Immature natural killer cell (primary cell): ENCODE measurements around the gene MARF1. TPM values are rescaled to one million over a fixed set of nuclear protein-coding genes. Genes with fewer than 3 reads are reported as not detected.
"Not testable (repeated sequence)": the region's sequence is repeated elsewhere in the genome, so short reads cannot be mapped to it uniquely, and the experiment has no call there.

ENCODE experiments used
- DNase-seq, 3 donors: peaks; one replicate each; pipeline ENCODE4 v3.0.0; 2022; ENCODE audit warnings: mixed read lengths in 1 of 3
- H3K27ac Mint-ChIP-seq, 6 donors: one replicate each; pipeline ENCODE4 v1.8.0; 2020; ENCODE audit warnings: mixed read lengths in 6 of 6, mild to moderate bottlenecking in 5 of 6, inconsistent platforms in 4 of 6, moderate library complexity in 3 of 6
- H3K27me3 Mint-ChIP-seq, 3 donors: one replicate each; pipeline ENCODE4 v1.8.0; 2020 to 2021; ENCODE audit warnings: low read depth in 3 of 3, mild to moderate bottlenecking in 3 of 3, mixed read lengths in 3 of 3, moderate library complexity in 3 of 3, inconsistent platforms in 1 of 3
- H3K36me3 Mint-ChIP-seq, 3 donors: one replicate each; pipeline ENCODE4 v1.8.0; 2020; ENCODE audit warnings: mixed read lengths in 3 of 3, inconsistent platforms in 2 of 3, mild to moderate bottlenecking in 2 of 3
- H3K4me1 Mint-ChIP-seq, 2 donors: one replicate each; pipeline ENCODE4 v1.8.0; 2020; ENCODE audit warnings: inconsistent platforms in 2 of 2, mild to moderate bottlenecking in 2 of 2, mixed read lengths in 2 of 2, moderate library complexity in 1 of 2
- H3K4me3 Mint-ChIP-seq, 5 donors: one replicate each; pipeline ENCODE4 v1.8.0; 2020; ENCODE audit warnings: mild to moderate bottlenecking in 5 of 5, mixed read lengths in 5 of 5, inconsistent platforms in 3 of 5, moderate library complexity in 3 of 5
- H3K9me3 Mint-ChIP-seq, 6 donors: one replicate each; pipeline ENCODE4 v1.8.0; 2020; ENCODE audit warnings: mild to moderate bottlenecking in 6 of 6, mixed read lengths in 6 of 6, inconsistent platforms in 4 of 6, moderate library complexity in 3 of 6
- polyA plus RNA-seq, 3 donors: library from polyadenylated mRNA; unstranded; fragments of 300-500 nt; fragmentation: Illumina TruSeq; gene quantifications; one replicate each; pipeline ENCODE4 v1.2.3, GENCODE V29; 2021

The MARF1 gene
- polyA plus RNA-seq, 3 donors from 2014 or later, result 3.0 to 13.3 (median 4.0) TPM

- H3K4me1 Mint-ChIP-seq, result no peaks in the 10 kb centered on the region
- DNase-seq, result no peak
- no peaks in the 10 kb centered on the region for H3K36me3 Mint-ChIP-seq
- peaks cover 0 to 3% (median 0%) of the 10 kb centered on the region in 3 donors for H3K27me3 Mint-ChIP-seq
- H3K4me3 Mint-ChIP-seq, result no peak overlapping the region
- peaks cover 0 to under 1% (median 0%) of the 10 kb centered on the region in 6 donors for H3K9me3 Mint-ChIP-seq
- no peak overlapping the region for H3K27ac Mint-ChIP-seq
Observed at GRCh38 chr16:15552507-15552906, 90.4 kb downstream of the MARF1 start.

GRCh38 chr16:15548482-15548891 lies 94.5 kb downstream of the MARF1 start:
- DNase-seq, result no peak
- no peak overlapping the region for H3K27ac Mint-ChIP-seq
- no peaks in the 10 kb centered on the region for H3K27me3 Mint-ChIP-seq
- peaks cover 0 to 3% (median 0%) of the 10 kb centered on the region in 3 donors for H3K36me3 Mint-ChIP-seq
- peaks cover 0 to 2% (median 0%) of the 10 kb centered on the region in 6 donors for H3K9me3 Mint-ChIP-seq
- no peak overlapping the region for H3K4me3 Mint-ChIP-seq
- H3K4me1 Mint-ChIP-seq, result no peaks in the 10 kb centered on the region

GRCh38 chr16:15547768-15548096 lies 95.2 kb downstream of the MARF1 start:
- Mint-ChIP-seq H3K27ac (peak overlapping the region in 1 of 6 donors; percentile 55), H3K4me1 (peaks cover 7% of the 10 kb centered on the region in 2 donors), H3K36me3 (peaks cover 0 to 3% (median 0%) of the 10 kb centered on the region in 3 donors), H3K27me3 (no peaks in the 10 kb centered on the region), H3K4me3 (no peak overlapping the region), H3K9me3 (peaks cover 0 to 2% (median 0%) of the 10 kb centered on the region in 6 donors)
- DNase-seq, result no peak

- peak overlapping the region in 1 of 6 donors; percentile 55 for H3K27ac Mint-ChIP-seq
- H3K27me3 Mint-ChIP-seq, DNase-seq, H3K9me3 Mint-ChIP-seq, H3K4me3 Mint-ChIP-seq, H3K36me3 Mint-ChIP-seq: not testable (repeated sequence)
- peaks cover 12% of the 10 kb centered on the region in 2 donors for H3K4me1 Mint-ChIP-seq
Observed at GRCh38 chr16:15547072-15547767, 95.7 kb downstream of the MARF1 start.

GRCh38 chr16:15545544-15545943 lies 97.4 kb downstream of the MARF1 start:
- Mint-ChIP-seq H3K27ac (peak overlapping the region in 1 of 6 donors; percentile 13), H3K27me3 (peaks cover 0 to 5% (median 0%) of the 10 kb centered on the region in 3 donors), H3K36me3 (peaks cover 0 to 3% (median 0%) of the 10 kb centered on the region in 3 donors), H3K4me3 (no peak overlapping the region), H3K4me1 (peaks cover 14 to 15% of the 10 kb centered on the region in 2 donors), H3K9me3 (peaks cover 0 to 2% (median 0%) of the 10 kb centered on the region in 6 donors)
- no peak for DNase-seq

- H3K27me3 Mint-ChIP-seq, result peaks cover 0 to 5% (median 0%) of the 10 kb centered on the region in 3 donors
- H3K36me3 Mint-ChIP-seq, result peaks cover 0 to 3% (median 0%) of the 10 kb centered on the region in 3 donors
- H3K4me1 Mint-ChIP-seq, result peaks cover 14 to 15% of the 10 kb centered on the region in 2 donors
- no peak overlapping the region for H3K4me3 Mint-ChIP-seq
- peaks cover 0 to 2% (median 0%) of the 10 kb centered on the region in 6 donors for H3K9me3 Mint-ChIP-seq
- peak overlapping the region in 1 of 6 donors; percentile 16 for H3K27ac Mint-ChIP-seq
- no peak for DNase-seq
Observed at GRCh38 chr16:15544405-15544804, 98.5 kb downstream of the MARF1 start.

Other genes starting within 250 kb of the MARF1 start
- under 1 TPM in 1 of 3 donors, not detected in 2; 0.17 TPM for gene MPV17L, start 247.4 kb downstream of the MARF1 start, polyA plus RNA-seq
- gene BMERB1, start 208.6 kb downstream of the MARF1 start, polyA plus RNA-seq, result 1 to 10 TPM; 1.9 to 4.4 (median 3.0) TPM
- 10 to 100 TPM in 2 of 3 donors, 1 to 10 TPM in 1; 3.8 to 55.1 (median 16.8) TPM for gene NDE1, start 7.1 kb upstream of the MARF1 start, polyA plus RNA-seq
- 1 to 10 TPM in 1 of 3 donors, under 1 TPM in 1, not detected in 1; 0.32 to 1.6 TPM for gene MYH11, start 213.9 kb upstream of the MARF1 start, polyA plus RNA-seq
- gene CEP20, start 245.4 kb upstream of the MARF1 start, polyA plus RNA-seq, result 10 to 100 TPM; 32.2 to 41.9 (median 35.8) TPM